Forelimb muscle (tissue), 1 donor: ENCODE results near the gene FAM43B. TPM values are rescaled to one million over a fixed set of nuclear protein-coding genes. Genes with fewer than 3 reads are reported as not detected.

ENCODE experiments used
- DNase-seq: peaks from one replicate; pipeline ENCODE4 v3.0.0-alpha.2; 2013; ENCODE audit warnings: low read depth
- polyA plus RNA-seq: library from polyadenylated mRNA; unstranded; fragments of 120-200 nt; gene quantifications from one replicate; pipeline ENCODE4 v1.2.1, GENCODE V29; 2013; ENCODE audit not compliant: insufficient read length

Gene FAM43B
- polyA plus RNA-seq, 1 donor: 0.58 TPM

- no peak for DNase-seq
Measured at GRCh38 chr1:20590306-20590777, 38.0 kb downstream of the FAM43B start.

- no peak for DNase-seq
Measured at GRCh38 chr1:20593756-20594155, 41.4 kb downstream of the FAM43B start.

- DNase-seq: no peak
Measured at GRCh38 chr1:20594746-20595145, 42.4 kb downstream of the FAM43B start.

GRCh38 chr1:20596106-20596505 lies 43.7 kb downstream of the FAM43B start:
- no peak for DNase-seq

- no peak for DNase-seq
Measured at GRCh38 chr1:20597650-20598049, 45.3 kb downstream of the FAM43B start.

- no peak for DNase-seq
Measured at GRCh38 chr1:20600156-20600555, 47.8 kb downstream of the FAM43B start.

- no peak for DNase-seq
Measured at GRCh38 chr1:20601129-20601825, 48.9 kb downstream of the FAM43B start.

- DNase-seq: no peak
Measured at GRCh38 chr1:20602851-20603450, 50.6 kb downstream of the FAM43B start.

GRCh38 chr1:20603504-20604464 lies 51.4 kb downstream of the FAM43B start:
- DNase-seq: no peak

Other genes starting within 250 kb of the FAM43B start
- gene CAMK2N1, start 66.4 kb upstream of the FAM43B start, polyA plus RNA-seq: 4.2 TPM
- 20.0 TPM for gene MUL1, start 44.4 kb upstream of the FAM43B start, polyA plus RNA-seq
- gene CDA, start 36.5 kb downstream of the FAM43B start, polyA plus RNA-seq: 0.18 TPM
- gene PINK1, start 80.9 kb downstream of the FAM43B start, polyA plus RNA-seq: 38.7 TPM
- 122 TPM for gene DDOST, start 108.8 kb downstream of the FAM43B start, polyA plus RNA-seq
- gene KIF17, start 165.4 kb downstream of the FAM43B start, polyA plus RNA-seq: 3.2 TPM
- 0.15 TPM for gene SH2D5, start 180.1 kb downstream of the FAM43B start, polyA plus RNA-seq
- gene HP1BP3, start 234.7 kb downstream of the FAM43B start, polyA plus RNA-seq: 165 TPM